Trophoblast cell (in vitro differentiated cells and primary cell): ENCODE measurements around the gene SIM2.

Experiments used
- DNase-seq, 2 donors: peaks; one replicate each; pipeline ENCODE4 v3.0.0-alpha.2; 2016
- H2AFZ ChIP-seq: 2 replicates; pipeline ENCODE4 v1.6.1; 2013; ENCODE audit warnings: low read length, moderate library complexity, mild to moderate bottlenecking; ENCODE audit not compliant: insufficient read depth, poor library complexity
- H2AK5ac ChIP-seq: 2 replicates; pipeline ENCODE4 v1.6.1; 2013; ENCODE audit warnings: mild to moderate bottlenecking, low read length
- H2BK120ac ChIP-seq: 2 replicates; pipeline ENCODE4 v1.6.1; 2013; ENCODE audit warnings: low read length, mild to moderate bottlenecking, moderate library complexity; ENCODE audit not compliant: insufficient read depth, poor library complexity
- H2BK12ac ChIP-seq: 2 replicates; pipeline ENCODE4 v1.6.1; 2013; ENCODE audit warnings: mild to moderate bottlenecking, low read length, moderate library complexity
- H2BK5ac ChIP-seq: 2 replicates; pipeline ENCODE4 v1.6.1; 2013; ENCODE audit warnings: low read length, low read depth, moderate library complexity, mild to moderate bottlenecking; ENCODE audit not compliant: poor library complexity
- H3K14ac ChIP-seq: 2 replicates; pipeline ENCODE4 v1.6.1; 2013; ENCODE audit warnings: mild to moderate bottlenecking, low read length
- H3K18ac ChIP-seq: 2 replicates; pipeline ENCODE4 v1.6.1; 2013; ENCODE audit warnings: mild to moderate bottlenecking, low read length
- H3K23ac ChIP-seq: 2 replicates; pipeline ENCODE4 v1.6.1; 2013; ENCODE audit warnings: low read length
- H3K27ac ChIP-seq: 2 replicates; pipeline ENCODE4 v1.5.1; 2013; ENCODE audit warnings: low read depth, mild to moderate bottlenecking, inconsistent platforms, low read length, moderate library complexity
- H3K27me3 ChIP-seq: 2 replicates; pipeline ENCODE4 v1.6.1; 2013; ENCODE audit warnings: inconsistent platforms, mild to moderate bottlenecking, low read length, moderate library complexity; ENCODE audit not compliant: insufficient read depth
- H3K36me3 ChIP-seq, 2 experiments: 1 replicate in 1 of 2; 2 replicates in 1 of 2; pipeline ENCODE4 v1.6.1; 2013; ENCODE audit warnings: low read length in 2 of 2, mild to moderate bottlenecking in 2 of 2, moderate library complexity in 1 of 2; ENCODE audit not compliant: insufficient read depth in 2 of 2, control insufficient read depth in 1 of 2
- H3K4ac ChIP-seq: 2 replicates; pipeline ENCODE4 v1.6.1; 2013; ENCODE audit warnings: low read depth, mild to moderate bottlenecking, low read length, moderate library complexity
- H3K4me1 ChIP-seq, 2 experiments: 1 replicate in 1 of 2; 2 replicates in 1 of 2; pipeline ENCODE4 v1.6.1; 2013; ENCODE audit warnings: low read length in 2 of 2, mild to moderate bottlenecking in 2 of 2, moderate library complexity in 1 of 2; ENCODE audit not compliant: insufficient read depth in 2 of 2, control insufficient read depth in 1 of 2
- H3K4me2 ChIP-seq: 2 replicates; pipeline ENCODE4 v1.6.1; 2013; ENCODE audit warnings: inconsistent platforms, mild to moderate bottlenecking, low read length, moderate library complexity
- H3K4me3 ChIP-seq: 2 replicates; pipeline ENCODE4 v1.5.1; 2013; ENCODE audit warnings: mild to moderate bottlenecking, low read depth, low read length, inconsistent platforms
- H3K79me1 ChIP-seq: one replicate; pipeline ENCODE4 v1.6.1; 2013; ENCODE audit warnings: low read length
- H3K79me2 ChIP-seq: 2 replicates; pipeline ENCODE4 v1.6.1; 2013; ENCODE audit warnings: low read length, mild to moderate bottlenecking; ENCODE audit not compliant: control insufficient read depth, insufficient read depth, poor library complexity
- H3K9ac ChIP-seq: 2 replicates; pipeline ENCODE4 v1.6.1; 2013; ENCODE audit warnings: mild to moderate bottlenecking, low read length
- H3K9me3 ChIP-seq: 2 replicates; pipeline ENCODE4 v1.6.1; 2013; ENCODE audit warnings: low read depth, mild to moderate bottlenecking, control low read depth, inconsistent platforms, low read length; ENCODE audit not compliant: insufficient read depth
- H4K12ac ChIP-seq: 2 replicates; pipeline ENCODE4 v1.6.1; 2013; ENCODE audit warnings: low read depth, mild to moderate bottlenecking, low read length, moderate library complexity
- H4K8ac ChIP-seq: 2 replicates; pipeline ENCODE4 v1.6.1; 2013; ENCODE audit warnings: low read depth, mild to moderate bottlenecking, low read length, moderate library complexity
- H4K91ac ChIP-seq: one replicate; pipeline ENCODE4 v1.6.1; 2013; ENCODE audit warnings: low read depth, mild to moderate bottlenecking, low read length, moderate library complexity
- WGBS: extraction: QIAGEN DNeasy Blood & Tissue Kit; methylation state at CpG from one replicate; pipeline ENCODE4 v1.1.7; 2013; ENCODE audit warnings: missing lambda C conversion rate; ENCODE audit not compliant: insufficient read length, insufficient coverage; ENCODE audit errors: extremely low coverage; 5-methylcytosine and 5-hydroxymethylcytosine counted together

SIM2 gene

GRCh38 chr21:36732217-36732616 lies 33.3 kb downstream of the SIM2 start:
- H4K91ac ChIP-seq = no peak overlapping the region
- H3K14ac ChIP-seq = no peak overlapping the region
- H3K18ac ChIP-seq = no peak overlapping the region
- H3K4me2 ChIP-seq = no peak overlapping the region
- H3K4me3 ChIP-seq = no peak overlapping the region
- H2AFZ ChIP-seq = no peak overlapping the region
- H4K8ac ChIP-seq = no peak overlapping the region
- no peak overlapping the region for H3K23ac ChIP-seq
- H3K9ac ChIP-seq = no peak overlapping the region
- DNase-seq = no peak
- H2BK5ac ChIP-seq = no peak overlapping the region
- no peaks in the 10 kb centered on the region for H3K79me2 ChIP-seq
- H3K4me1 ChIP-seq = no peaks in the 10 kb centered on the region
- no peak overlapping the region for H3K27ac ChIP-seq
- WGBS = no CpG with 5 or more reads among the region's 14 CpGs
- H3K4ac ChIP-seq = no peak overlapping the region
- H3K36me3 ChIP-seq = no peaks in the 10 kb centered on the region
- H4K12ac ChIP-seq = no peak overlapping the region
- H2BK120ac ChIP-seq = no peak overlapping the region
- H2BK12ac ChIP-seq = no peak overlapping the region
- H3K27me3 ChIP-seq = no peaks in the 10 kb centered on the region
- H3K79me1 ChIP-seq = no peaks in the 10 kb centered on the region
- peaks cover 3% of the 10 kb centered on the region for H3K9me3 ChIP-seq
- H2AK5ac ChIP-seq = no peak overlapping the region

DNA sequence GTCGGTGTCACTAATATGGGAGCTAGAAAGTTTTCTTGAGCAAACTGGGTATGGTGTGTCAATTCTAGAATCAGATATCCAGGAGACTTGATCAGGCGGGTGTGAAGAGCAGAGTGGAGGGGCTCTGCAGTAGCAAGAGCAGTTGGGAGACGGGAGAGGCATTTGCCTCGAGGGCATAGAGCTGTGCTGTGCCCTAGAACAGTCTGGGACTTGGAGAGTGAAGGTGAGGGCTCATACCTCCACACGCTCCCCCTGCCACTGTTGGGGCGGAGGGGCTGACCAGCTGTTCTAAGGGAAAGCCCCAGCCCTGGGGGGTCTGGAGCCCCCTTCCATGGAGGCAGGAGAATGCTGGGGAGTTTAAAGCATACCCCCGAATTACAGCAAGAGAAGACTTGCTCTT lies 33.8 kb downstream of the SIM2 start:
- Histone ChIP-seq H3K4ac (no peak overlapping the region), H3K18ac (no peak overlapping the region), H3K9ac (no peak overlapping the region), H3K9me3 (peaks cover 3% of the 10 kb centered on the region), H3K23ac (no peak overlapping the region), H3K27ac (no peak overlapping the region), H3K4me2 (no peak overlapping the region), H4K8ac (no peak overlapping the region), H3K27me3 (no peaks in the 10 kb centered on the region), H3K36me3 (no peaks in the 10 kb centered on the region), H2AK5ac (no peak overlapping the region), H2BK5ac (no peak overlapping the region), H3K4me3 (no peak overlapping the region), H3K14ac (no peak overlapping the region), H4K91ac (no peak overlapping the region), H3K79me2 (no peaks in the 10 kb centered on the region), H3K4me1 (no peaks in the 10 kb centered on the region), H2BK120ac (no peak overlapping the region), H2BK12ac (no peak overlapping the region), H2AFZ (no peak overlapping the region), H4K12ac (no peak overlapping the region), H3K79me1 (no peaks in the 10 kb centered on the region)
- DNase-seq = no peak
- WGBS = no CpG with 5 or more reads among the region's 7 CpGs

DNA sequence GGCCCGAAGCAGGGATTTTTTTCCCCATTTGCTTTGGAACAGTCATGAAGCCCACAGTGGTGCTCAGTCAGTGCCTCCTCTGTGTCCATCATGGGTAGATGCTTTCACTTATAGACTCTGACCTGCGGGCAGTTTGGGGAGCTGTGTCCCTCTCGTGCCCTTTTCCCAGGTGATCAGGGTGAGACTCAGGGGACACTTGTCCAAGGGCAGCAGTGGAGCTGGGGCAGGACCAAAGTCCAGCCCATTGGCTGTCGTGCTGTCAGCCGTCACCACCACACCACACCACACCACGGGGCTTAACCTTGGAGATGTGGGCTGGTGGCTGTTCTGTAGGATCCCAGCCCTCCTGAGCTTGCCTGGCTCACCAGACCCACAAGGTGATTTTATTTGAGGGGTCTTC lies 34.9 kb downstream of the SIM2 start:
- no peak overlapping the region for H2BK12ac ChIP-seq
- no peak overlapping the region for H4K91ac ChIP-seq
- no peak overlapping the region for H2BK5ac ChIP-seq
- peaks cover 3% of the 10 kb centered on the region for H3K9me3 ChIP-seq
- H3K36me3 ChIP-seq = no peaks in the 10 kb centered on the region
- H3K27me3 ChIP-seq = no peaks in the 10 kb centered on the region
- no peaks in the 10 kb centered on the region for H3K79me2 ChIP-seq
- no peak overlapping the region for H3K18ac ChIP-seq
- no CpG with 5 or more reads among the region's 6 CpGs for WGBS
- no peak overlapping the region for H2BK120ac ChIP-seq
- H3K4me1 ChIP-seq = no peaks in the 10 kb centered on the region
- no peak for DNase-seq
- H4K8ac ChIP-seq = no peak overlapping the region
- H3K23ac ChIP-seq = no peak overlapping the region
- H3K4me3 ChIP-seq = no peak overlapping the region
- no peaks in the 10 kb centered on the region for H3K79me1 ChIP-seq
- H2AK5ac ChIP-seq = no peak overlapping the region
- H3K4ac ChIP-seq = no peak overlapping the region
- no peak overlapping the region for H2AFZ ChIP-seq
- no peak overlapping the region for H3K14ac ChIP-seq
- no peak overlapping the region for H3K4me2 ChIP-seq
- no peak overlapping the region for H3K9ac ChIP-seq
- H4K12ac ChIP-seq = no peak overlapping the region
- H3K27ac ChIP-seq = no peak overlapping the region

GRCh38 chr21:36734367-36735200 lies 35.7 kb downstream of the SIM2 start:
- H3K4ac ChIP-seq = no peak overlapping the region
- H2BK5ac ChIP-seq = no peak overlapping the region
- no peak overlapping the region for H3K27ac ChIP-seq
- peaks cover 3% of the 10 kb centered on the region for H3K9me3 ChIP-seq
- no peak overlapping the region for H4K91ac ChIP-seq
- no peak overlapping the region for H4K8ac ChIP-seq
- no peak overlapping the region for H3K18ac ChIP-seq
- no peak overlapping the region for H3K9ac ChIP-seq
- no peaks in the 10 kb centered on the region for H3K79me1 ChIP-seq
- no peak overlapping the region for H3K23ac ChIP-seq
- H3K79me2 ChIP-seq = no peaks in the 10 kb centered on the region
- H2AFZ ChIP-seq = no peak overlapping the region
- H2BK12ac ChIP-seq = no peak overlapping the region
- H3K4me1 ChIP-seq = no peaks in the 10 kb centered on the region
- WGBS = no CpG with 5 or more reads among the region's 9 CpGs
- no peak overlapping the region for H4K12ac ChIP-seq
- no peaks in the 10 kb centered on the region for H3K36me3 ChIP-seq
- no peak overlapping the region for H3K4me3 ChIP-seq
- H3K27me3 ChIP-seq = no peaks in the 10 kb centered on the region
- no peak overlapping the region for H3K4me2 ChIP-seq
- H3K14ac ChIP-seq = no peak overlapping the region
- no peak for DNase-seq
- no peak overlapping the region for H2BK120ac ChIP-seq
- H2AK5ac ChIP-seq = no peak overlapping the region
